Kidney epithelial cell (primary cell): Measurements from ENCODE around the gene PAPPA. TPM values are rescaled to one million over a fixed set of nuclear protein-coding genes. Genes with fewer than 3 reads are reported as not detected.
A peak's percentile ranks its signal among the peaks of the same experiment; 100 is the strongest.

Experiments
- DNase-seq: peaks from one replicate; pipeline ENCODE4 v3.0.0-alpha.2; 2010; ENCODE audit warnings: low read depth
- H3K27me3 ChIP-seq: 2 replicates; pipeline ENCODE4 v1.6.0; 2011; ENCODE audit warnings: low read length; ENCODE audit not compliant: control insufficient read depth, insufficient read depth
- H3K36me3 ChIP-seq: 2 replicates; pipeline ENCODE4 v1.5.1; 2011; ENCODE audit warnings: low read length; ENCODE audit not compliant: control insufficient read depth, insufficient read depth
- H3K4me3 ChIP-seq: 2 replicates; pipeline ENCODE4 v1.5.1; 2011; ENCODE audit warnings: low read depth, mild to moderate bottlenecking, control low read depth, low read length
- CTCF ChIP-seq: IDR thresholded peaks from 2 replicates; pipeline ENCODE4 v1.5.1; 2011; ENCODE audit warnings: mild to moderate bottlenecking, moderate library complexity, low read length, control low read depth, inconsistent platforms; ENCODE audit not compliant: insufficient read depth, poor library complexity, severe bottlenecking
- total RNA-seq: library from RNA; depleted of rRNA; stranded (reverse); fragments of >200 nt; gene quantifications from 2 replicates; pipeline ENCODE4 v1.2.3, GENCODE V29; 2015

The PAPPA gene
- total RNA-seq, 1 donor from 2014 or later: 15.4 TPM

GRCh38 chr9:116394070-116394469, 240.5 kb downstream of the PAPPA start:
- no peaks in the 10 kb centered on the region for H3K27me3 ChIP-seq
- DNase-seq: no peak
- no peaks in the 10 kb centered on the region for H3K36me3 ChIP-seq
- no peak for TF ChIP-seq CTCF
- no peak overlapping the region for H3K4me3 ChIP-seq

GRCh38 chr9:116394894-116395698, 241.5 kb downstream of the PAPPA start:
- no peak for DNase-seq
- TF ChIP-seq CTCF: no peak
- Histone ChIP-seq H3K4me3 (no peak overlapping the region), H3K27me3 (no peaks in the 10 kb centered on the region), H3K36me3 (no peaks in the 10 kb centered on the region)

GRCh38 chr9:116395699-116396037, 242.1 kb downstream of the PAPPA start:
- Histone ChIP-seq H3K27me3 (no peaks in the 10 kb centered on the region), H3K36me3 (no peaks in the 10 kb centered on the region)
- TF ChIP-seq CTCF: no peak

GRCh38 chr9:116403171-116403570, 249.6 kb downstream of the PAPPA start:
- no peak for DNase-seq
- Histone ChIP-seq H3K36me3 (no peaks in the 10 kb centered on the region), H3K4me3 (no peak overlapping the region), H3K27me3 (no peaks in the 10 kb centered on the region)
- no peak for TF ChIP-seq CTCF

More at GRCh38 chr9:116395699-116396037, 242.1 kb downstream of the PAPPA start:
- no peak for DNase-seq
- H3K4me3 ChIP-seq: no peak overlapping the region

- Histone ChIP-seq H3K4me3 (no peak overlapping the region), H3K27me3 (no peaks in the 10 kb centered on the region), H3K36me3 (no peaks in the 10 kb centered on the region)
- TF ChIP-seq CTCF: no peak
- no peak for DNase-seq
Measured at GRCh38 chr9:116404228-116404627, 250.6 kb downstream of the PAPPA start.

GRCh38 chr9:116405321-116405720, 251.7 kb downstream of the PAPPA start:
- TF ChIP-seq CTCF: no peak
- Histone ChIP-seq H3K36me3 (no peaks in the 10 kb centered on the region), H3K27me3 (no peaks in the 10 kb centered on the region), H3K4me3 (no peak overlapping the region)
- peak; percentile 80 for DNase-seq
